ENCODE results near the gene GIPR. TPM values are rescaled to one million over a fixed set of nuclear protein-coding genes. Genes with fewer than 3 reads are reported as not detected.

GIPR gene
- total RNA-seq, 6 donors from 2014 or later = 2.9 to 17.8 (median 6.0) TPM

DNA sequence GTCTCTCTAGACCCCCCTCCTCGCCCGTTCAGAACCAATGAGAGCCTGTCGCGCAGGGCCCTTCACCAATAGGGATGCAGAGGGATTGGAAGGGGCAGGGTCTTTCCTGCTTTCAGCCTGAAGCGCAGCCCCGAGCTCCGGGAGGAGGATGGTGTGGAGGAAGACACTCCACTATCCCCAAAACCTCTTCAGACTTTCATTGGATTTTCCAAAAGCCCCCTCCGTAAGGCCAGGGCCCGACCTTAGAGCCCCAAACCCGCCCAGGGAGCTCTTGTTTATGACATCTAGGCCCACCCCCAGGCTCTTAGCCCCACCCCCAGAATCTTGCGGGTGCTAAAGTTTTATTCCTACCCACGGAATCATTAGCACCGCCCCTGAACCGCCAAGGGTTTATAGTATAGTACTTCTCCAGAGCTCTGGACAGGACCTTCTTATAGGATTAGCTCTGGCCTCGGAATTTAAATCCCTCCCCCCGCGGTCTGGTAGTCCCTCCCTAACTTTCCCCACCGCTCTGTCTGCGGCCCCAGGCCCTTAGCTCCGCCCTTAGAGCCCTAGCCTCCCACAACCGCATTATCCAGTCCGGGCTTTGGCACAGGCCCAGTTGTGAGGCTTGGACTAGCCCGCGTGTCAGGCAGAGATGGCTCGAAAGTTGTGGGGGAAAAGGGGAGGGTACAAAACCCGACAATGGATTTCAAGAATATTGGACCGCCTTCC is 22.2 kb upstream of the GIPR start:
- Histone ChIP-seq H3K27me3 (peaks cover 0 to 10% (median 3%) of the 10 kb centered on the region in 4 donors), H3K36me3 (no peaks in the 10 kb centered on the region), H3K27ac (peak overlapping the region in 2 of 4 donors; percentile 43 to 47), H3K4me3 (peak overlapping the region in 3 of 4 donors; percentile 37 to 52 (median 48)), H3K4me1 (peaks cover 26 to 46% (median 36%) of the 10 kb centered on the region in 4 donors), H3K9me3 (no peaks in the 10 kb centered on the region)
- ATAC-seq (ENCODE audit: low FRiP score in 2 of 2) (peak; percentile 71 to 75), DNase-seq (peak in 1 of 2 donors; percentile 73)
- WGBS, 2 donors = 2 to 3% methylated on average over 18 to 27 of the region's 27 CpGs
- TF ChIP-seq POLR2AphosphoS5 (IDR thresholded peaks at IDR 0.05) (no peak), POLR2A (IDR thresholded peaks at IDR 0.05) (no peak), EP300 (IDR thresholded peaks at IDR 0.05) (no peak)
- TF ChIP-seq, protein P1, sequence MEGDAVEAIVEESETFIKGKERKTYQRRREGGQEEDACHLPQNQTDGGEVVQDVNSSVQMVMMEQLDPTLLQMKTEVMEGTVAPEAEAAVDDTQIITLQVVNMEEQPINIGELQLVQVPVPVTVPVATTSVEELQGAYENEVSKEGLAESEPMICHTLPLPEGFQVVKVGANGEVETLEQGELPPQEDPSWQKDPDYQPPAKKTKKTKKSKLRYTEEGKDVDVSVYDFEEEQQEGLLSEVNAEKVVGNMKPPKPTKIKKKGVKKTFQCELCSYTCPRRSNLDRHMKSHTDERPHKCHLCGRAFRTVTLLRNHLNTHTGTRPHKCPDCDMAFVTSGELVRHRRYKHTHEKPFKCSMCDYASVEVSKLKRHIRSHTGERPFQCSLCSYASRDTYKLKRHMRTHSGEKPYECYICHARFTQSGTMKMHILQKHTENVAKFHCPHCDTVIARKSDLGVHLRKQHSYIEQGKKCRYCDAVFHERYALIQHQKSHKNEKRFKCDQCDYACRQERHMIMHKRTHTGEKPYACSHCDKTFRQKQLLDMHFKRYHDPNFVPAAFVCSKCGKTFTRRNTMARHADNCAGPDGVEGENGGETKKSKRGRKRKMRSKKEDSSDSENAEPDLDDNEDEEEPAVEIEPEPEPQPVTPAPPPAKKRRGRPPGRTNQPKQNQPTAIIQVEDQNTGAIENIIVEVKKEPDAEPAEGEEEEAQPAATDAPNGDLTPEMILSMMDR (IDR thresholded peaks at IDR 0.05) = no peak

DNA sequence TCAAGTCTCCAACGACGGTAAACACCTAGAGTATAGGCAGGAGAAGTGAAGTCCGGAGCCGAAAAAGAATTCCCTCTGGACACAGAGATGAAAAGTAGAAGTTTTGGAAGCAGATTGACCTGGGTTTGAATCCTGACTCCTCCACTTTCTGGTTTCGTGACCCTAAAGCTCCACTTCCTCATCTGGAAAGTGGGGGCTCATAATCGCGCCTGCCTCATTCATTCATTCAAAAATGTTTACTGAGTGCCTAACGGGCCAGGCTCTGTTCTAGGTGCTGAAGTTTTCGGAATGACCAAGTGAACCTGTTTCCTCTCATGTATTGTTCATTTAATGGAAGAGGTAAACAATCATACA is 21.7 kb upstream of the GIPR start:
- DNase-seq (no peak), ATAC-seq (ENCODE audit: low FRiP score in 2 of 2) (no peak)
- H3K4me1 ChIP-seq = peaks cover 22 to 41% (median 31%) of the 10 kb centered on the region in 4 donors
- WGBS, 2 donors = 7 to 11% methylated on average over 8 to 9 of the region's 9 CpGs
- H3K27me3 ChIP-seq = peaks cover 0 to 10% (median 3%) of the 10 kb centered on the region in 4 donors
- no peaks in the 10 kb centered on the region for H3K9me3 ChIP-seq
- no peak for TF ChIP-seq POLR2AphosphoS5 (IDR thresholded peaks at IDR 0.05)
- TF ChIP-seq POLR2A (IDR thresholded peaks at IDR 0.05) = no peak
- TF ChIP-seq EP300 (IDR thresholded peaks at IDR 0.05) = no peak
- TF ChIP-seq, protein P1 (IDR thresholded peaks at IDR 0.05) = no peak
- H3K4me3 ChIP-seq = peak overlapping the region in 3 of 4 donors; percentile 37 to 52 (median 48)
- H3K27ac ChIP-seq = peak overlapping the region in 1 of 4 donors; percentile 47
- no peaks in the 10 kb centered on the region for H3K36me3 ChIP-seq

DNA sequence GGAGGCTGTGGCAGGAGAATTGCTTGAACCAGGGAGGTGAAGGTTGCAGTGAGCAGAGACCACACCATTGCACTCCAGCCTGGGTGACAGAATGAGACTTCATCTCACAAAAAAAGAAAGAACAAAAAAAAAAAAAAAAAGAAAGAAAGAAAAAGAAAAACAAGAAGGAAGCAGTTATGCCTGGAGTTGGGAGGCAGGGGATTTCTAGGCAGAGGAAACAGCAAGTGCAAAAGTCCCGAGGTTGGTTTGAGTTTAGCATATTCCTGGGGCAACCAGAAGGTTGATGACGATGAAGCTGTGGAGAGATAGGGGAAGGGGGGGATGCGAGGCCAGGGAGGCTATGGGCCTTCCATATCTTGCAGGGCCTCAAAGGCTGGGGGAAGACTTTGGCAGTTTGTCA is 17.3 kb upstream of the GIPR start:
- WGBS, 2 donors = 69 to 79% methylated on average over 3 of the region's 3 CpGs
- no peaks in the 10 kb centered on the region for H3K36me3 ChIP-seq
- no peak for TF ChIP-seq POLR2AphosphoS5 (IDR thresholded peaks at IDR 0.05)
- TF ChIP-seq EP300 (IDR thresholded peaks at IDR 0.05) = no peak
- TF ChIP-seq, protein P1 (IDR thresholded peaks at IDR 0.05) = no peak
- no peak for TF ChIP-seq POLR2A (IDR thresholded peaks at IDR 0.05)
- H3K9me3 ChIP-seq = no peaks in the 10 kb centered on the region
- H3K27me3 ChIP-seq = peaks cover 0 to under 1% (median 0%) of the 10 kb centered on the region in 4 donors
- DNase-seq = no peak
- no peak overlapping the region for H3K4me3 ChIP-seq
- H3K27ac ChIP-seq = no peak overlapping the region
- H3K4me1 ChIP-seq = peaks cover 0 to 8% (median 7%) of the 10 kb centered on the region in 4 donors
- ATAC-seq (ENCODE audit: low FRiP score in 2 of 2) = no peak

DNA sequence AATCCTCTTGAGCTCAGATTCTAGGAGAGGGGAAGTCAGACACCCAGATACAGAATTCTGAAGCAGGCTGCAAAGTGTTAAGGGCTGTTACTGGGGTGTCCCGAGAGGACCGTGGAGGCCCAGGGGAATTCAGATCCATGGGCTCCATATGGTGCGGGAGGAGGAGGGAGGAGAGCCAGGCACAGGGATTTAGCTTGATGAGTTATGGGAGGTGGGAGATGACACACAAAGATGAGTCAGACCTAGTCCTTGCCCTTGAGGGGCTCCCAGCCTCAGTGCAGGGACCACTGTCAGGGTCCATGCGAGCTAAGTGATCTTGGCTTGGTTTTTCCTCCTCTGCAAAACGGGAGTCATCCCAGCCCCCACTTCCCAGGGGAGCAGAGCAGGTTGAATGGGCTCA is 14.4 kb upstream of the GIPR start:
- DNase-seq = no peak
- Histone ChIP-seq H3K27me3 (no peaks in the 10 kb centered on the region), H3K9me3 (no peaks in the 10 kb centered on the region), H3K27ac (no peak overlapping the region), H3K4me1 (no peaks in the 10 kb centered on the region), H3K36me3 (no peaks in the 10 kb centered on the region), H3K4me3 (no peak overlapping the region)
- ATAC-seq (ENCODE audit: low FRiP score in 2 of 2) = no peak
- WGBS, 2 donors = 63% methylated on average over 5 of the region's 5 CpGs
- TF ChIP-seq, protein P1 (IDR thresholded peaks at IDR 0.05) = no peak
- TF ChIP-seq EP300 (IDR thresholded peaks at IDR 0.05) = no peak
- no peak for TF ChIP-seq POLR2A (IDR thresholded peaks at IDR 0.05)
- TF ChIP-seq POLR2AphosphoS5 (IDR thresholded peaks at IDR 0.05) = no peak

DNA sequence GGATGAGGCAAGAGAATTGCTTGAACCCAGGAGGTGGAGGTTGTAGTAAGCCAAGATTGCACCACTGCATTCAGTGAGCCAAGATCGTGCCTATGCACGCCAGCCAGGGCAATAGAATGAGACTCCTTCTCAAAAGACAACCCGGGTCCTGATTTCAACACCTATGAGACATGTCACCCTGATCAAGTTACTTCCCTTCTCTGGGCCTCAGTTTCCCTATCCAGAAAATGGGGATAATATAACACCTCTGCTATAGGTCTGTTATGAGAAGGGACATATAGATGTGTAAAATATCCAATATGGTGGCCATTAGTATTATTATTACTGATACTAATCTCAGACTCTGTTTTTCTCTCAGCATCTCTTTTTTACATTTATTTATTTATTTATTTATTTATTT is 12.9 kb upstream of the GIPR start:
- 75 to 76% methylated on average over 3 of the region's 3 CpGs for WGBS, 2 donors
- Histone ChIP-seq H3K27me3 (no peaks in the 10 kb centered on the region), H3K4me1 (no peaks in the 10 kb centered on the region), H3K27ac (no peak overlapping the region), H3K4me3 (no peak overlapping the region), H3K36me3 (no peaks in the 10 kb centered on the region), H3K9me3 (no peaks in the 10 kb centered on the region)
- TF ChIP-seq EP300 (IDR thresholded peaks at IDR 0.05) (no peak), POLR2A (IDR thresholded peaks at IDR 0.05) (no peak), POLR2AphosphoS5 (IDR thresholded peaks at IDR 0.05) (no peak)
- TF ChIP-seq, protein P1 (IDR thresholded peaks at IDR 0.05) = no peak
- DNase-seq (no peak), ATAC-seq (ENCODE audit: low FRiP score in 2 of 2) (no peak)

All from upper lobe of left lung (tissue), 6 donors.